H9 (cell line): ENCODE results near the gene TMF1. TPM values are rescaled to one million over a fixed set of nuclear protein-coding genes. Genes with fewer than 3 reads are reported as not detected.

ENCODE experiments used
- DNase-seq: peaks from one replicate; pipeline ENCODE4 v3.0.0-alpha.2; 2017
- H2AFZ ChIP-seq: one replicate; pipeline ENCODE4 v1.6.1; 2013; ENCODE audit warnings: mild to moderate bottlenecking, low read length, control low read depth, moderate library complexity
- H2AK5ac ChIP-seq: 2 replicates; pipeline ENCODE4 v1.6.1; 2013; ENCODE audit warnings: low read length, control low read depth, mixed read lengths; ENCODE audit not compliant: insufficient read length
- H2BK120ac ChIP-seq: one replicate; pipeline ENCODE4 v1.6.1; 2013; ENCODE audit warnings: low read depth, mild to moderate bottlenecking, low read length, control low read depth, inconsistent platforms; ENCODE audit not compliant: poor library complexity, severe bottlenecking
- H2BK12ac ChIP-seq: 2 replicates; pipeline ENCODE4 v1.6.1; 2013; ENCODE audit warnings: low read length, control low read depth, mixed read lengths, low read depth; ENCODE audit not compliant: insufficient read length
- H2BK15ac ChIP-seq: 2 replicates; pipeline ENCODE4 v1.6.1; 2013; ENCODE audit warnings: low read depth, low read length, control low read depth
- H2BK20ac ChIP-seq: one replicate; pipeline ENCODE4 v1.6.1; 2013; ENCODE audit warnings: low read depth, mild to moderate bottlenecking, low read length, control low read depth, inconsistent platforms; ENCODE audit not compliant: poor library complexity, severe bottlenecking
- H2BK5ac ChIP-seq: 2 replicates; pipeline ENCODE4 v1.6.1; 2013; ENCODE audit warnings: low read length, control low read depth, mixed read lengths; ENCODE audit not compliant: insufficient read length
- H3K14ac ChIP-seq: 2 replicates; pipeline ENCODE4 v1.6.1; 2013; ENCODE audit warnings: low read length, control low read depth; ENCODE audit not compliant: insufficient read depth
- H3K18ac ChIP-seq: 2 replicates; pipeline ENCODE4 v1.6.1; 2013; ENCODE audit warnings: low read depth, mild to moderate bottlenecking, mixed read lengths, low read length, control low read depth; ENCODE audit not compliant: insufficient read length
- H3K23ac ChIP-seq: 2 replicates; pipeline ENCODE4 v1.6.1; 2013; ENCODE audit warnings: low read length, control low read depth, mixed read lengths, low read depth; ENCODE audit not compliant: insufficient read length
- H3K23me2 ChIP-seq: 2 replicates; pipeline ENCODE4 v1.6.1; 2013; ENCODE audit warnings: low read depth, mild to moderate bottlenecking, mixed read lengths, low read length, control low read depth; ENCODE audit not compliant: insufficient read length, poor library complexity, severe bottlenecking
- H3K27ac ChIP-seq: 2 replicates; pipeline ENCODE4 v1.5.1; 2013; ENCODE audit warnings: low read length, control low read depth, mixed read lengths, low read depth; ENCODE audit not compliant: insufficient read length
- H3K27me3 ChIP-seq: 2 replicates; pipeline ENCODE4 v1.6.1; 2013; ENCODE audit warnings: low read length, control low read depth, inconsistent platforms; ENCODE audit not compliant: insufficient read depth
- H3K4ac ChIP-seq: 2 replicates; pipeline ENCODE4 v1.6.1; 2013; ENCODE audit warnings: low read depth, mild to moderate bottlenecking, control low read depth, inconsistent platforms, low read length, moderate library complexity
- H3K4me1 ChIP-seq: 2 replicates; pipeline ENCODE4 v1.6.1; 2013; ENCODE audit warnings: low read length, control low read depth, inconsistent platforms; ENCODE audit not compliant: insufficient read depth
- H3K4me2 ChIP-seq: 2 replicates; pipeline ENCODE4 v1.6.1; 2013; ENCODE audit warnings: low read length, control low read depth, mixed read lengths; ENCODE audit not compliant: insufficient read length, insufficient read depth
- H3K56ac ChIP-seq: 2 replicates; pipeline ENCODE4 v1.6.1; 2013; ENCODE audit warnings: low read depth, mild to moderate bottlenecking, mixed read lengths, low read length, control low read depth; ENCODE audit not compliant: insufficient read length
- H3K79me1 ChIP-seq: 2 replicates; pipeline ENCODE4 v1.6.1; 2013; ENCODE audit warnings: low read depth, mild to moderate bottlenecking, moderate library complexity, low read length, control low read depth, inconsistent platforms; ENCODE audit not compliant: insufficient read depth, poor library complexity, severe bottlenecking
- H3K79me2 ChIP-seq: 2 replicates; pipeline ENCODE4 v1.6.1; 2013; ENCODE audit warnings: low read length, control low read depth, inconsistent platforms; ENCODE audit not compliant: insufficient read depth
- H3K9ac ChIP-seq: 2 replicates; pipeline ENCODE4 v1.6.1; 2013; ENCODE audit warnings: low read length, control low read depth, mixed read lengths; ENCODE audit not compliant: insufficient read length; ENCODE audit errors: extremely low read depth
- H3K9me3 ChIP-seq: one replicate; pipeline ENCODE4 v1.6.1; 2013; ENCODE audit warnings: low read depth, low read length, inconsistent platforms; ENCODE audit not compliant: control insufficient read depth
- H3T11ph ChIP-seq: one replicate; pipeline ENCODE4 v1.6.1; 2013; ENCODE audit warnings: mild to moderate bottlenecking, low read length, control low read depth, inconsistent platforms
- H4K20me1 ChIP-seq: one replicate; pipeline ENCODE4 v1.6.1; 2013; ENCODE audit not compliant: control insufficient read depth, insufficient read length, insufficient read depth
- H4K5ac ChIP-seq: 2 replicates; pipeline ENCODE4 v1.6.1; 2013; ENCODE audit warnings: low read depth, mild to moderate bottlenecking, mixed read lengths, low read length, control low read depth; ENCODE audit not compliant: insufficient read length
- H4K8ac ChIP-seq: replicated peaks from 2 replicates; pipeline ENCODE4 v1.6.1; 2013; ENCODE audit warnings: low read length, control low read depth, mixed read lengths, low read depth; ENCODE audit not compliant: insufficient read length
- H4K91ac ChIP-seq: 2 replicates; pipeline ENCODE4 v1.6.1; 2013; ENCODE audit warnings: low read depth, mild to moderate bottlenecking, moderate library complexity, mixed read lengths, low read length, control low read depth; ENCODE audit not compliant: insufficient read length
- H3K27ac Mint-ChIP-seq, 3 experiments: 2 replicates in 2 of 3; 3 replicates in 1 of 3; pipeline ENCODE4 v1.8.0; 2020 to 2021; ENCODE audit warnings: mixed read lengths in 3 of 3, mild to moderate bottlenecking in 1 of 3, moderate library complexity in 1 of 3
- H3K27me3 Mint-ChIP-seq: 2 replicates; pipeline ENCODE4 v1.8.0; 2021; ENCODE audit warnings: low read depth, mild to moderate bottlenecking, moderate library complexity, mixed read lengths
- H3K36me3 Mint-ChIP-seq, 3 experiments: 2 replicates in 2 of 3; 3 replicates in 1 of 3; pipeline ENCODE4 v1.8.0; 2020 to 2021; ENCODE audit warnings: low read depth in 3 of 3, mixed read lengths in 3 of 3; ENCODE audit not compliant: insufficient read depth in 1 of 3
- H3K4me1 Mint-ChIP-seq, 2 experiments: 2 replicates each; pipeline ENCODE4 v1.8.0; 2020; ENCODE audit warnings: mixed read lengths in 2 of 2
- H3K4me3 Mint-ChIP-seq, 2 experiments: 2 replicates in 1 of 2; 3 replicates in 1 of 2; pipeline ENCODE4 v1.8.0; 2020 to 2021; ENCODE audit warnings: mild to moderate bottlenecking in 2 of 2, mixed read lengths in 2 of 2, moderate library complexity in 1 of 2
- H3K9me3 Mint-ChIP-seq, 2 experiments: 2 replicates in 1 of 2; 3 replicates in 1 of 2; pipeline ENCODE4 v1.8.0; 2020; ENCODE audit warnings: mild to moderate bottlenecking in 2 of 2, mixed read lengths in 2 of 2, moderate library complexity in 1 of 2
- WGBS: extraction: QIAGEN DNeasy Blood & Tissue Kit; methylation state at CpG from one replicate; pipeline ENCODE4 v1.1.7; 2013; ENCODE audit warnings: missing lambda C conversion rate, low lambda C conversion rate, mixed read lengths; ENCODE audit not compliant: insufficient read length; ENCODE audit errors: extremely low coverage; 5-methylcytosine and 5-hydroxymethylcytosine counted together
- total RNA-seq: library from RNA; stranded (reverse); gene quantifications from 2 replicates; pipeline ENCODE4 v1.2.1, GENCODE V29; 2021
- TF ChIP-seq, protein P1 (sequence below): fragments of 200-600 bp; sonication (generic); conservative IDR thresholded peaks from 3 replicates; pipeline ENCODE4 v1.8.0; 2021; ENCODE audit warnings: antibody characterized with exemption, mild to moderate bottlenecking

The TMF1 gene
- total RNA-seq, 1 experiment from 2014 or later = 21.9 TPM

- no peak overlapping the region for H3K4me2 ChIP-seq
- H2BK12ac ChIP-seq = no peak overlapping the region
- H3K27ac Mint-ChIP-seq = no peak overlapping the region
- no peak overlapping the region for H3K27ac ChIP-seq
- H2BK5ac ChIP-seq = no peak overlapping the region
- H3K9me3 ChIP-seq = no peaks in the 10 kb centered on the region
- H3K56ac ChIP-seq = no peak overlapping the region
- no peak overlapping the region for H3K4ac ChIP-seq
- no peak overlapping the region for H2BK15ac ChIP-seq
- H3K4me3 Mint-ChIP-seq = no peak overlapping the region
- H3K23ac ChIP-seq = no peak overlapping the region
- no peak overlapping the region for H4K8ac ChIP-seq
- no peak overlapping the region for H3K18ac ChIP-seq
- TF ChIP-seq, protein P1, sequence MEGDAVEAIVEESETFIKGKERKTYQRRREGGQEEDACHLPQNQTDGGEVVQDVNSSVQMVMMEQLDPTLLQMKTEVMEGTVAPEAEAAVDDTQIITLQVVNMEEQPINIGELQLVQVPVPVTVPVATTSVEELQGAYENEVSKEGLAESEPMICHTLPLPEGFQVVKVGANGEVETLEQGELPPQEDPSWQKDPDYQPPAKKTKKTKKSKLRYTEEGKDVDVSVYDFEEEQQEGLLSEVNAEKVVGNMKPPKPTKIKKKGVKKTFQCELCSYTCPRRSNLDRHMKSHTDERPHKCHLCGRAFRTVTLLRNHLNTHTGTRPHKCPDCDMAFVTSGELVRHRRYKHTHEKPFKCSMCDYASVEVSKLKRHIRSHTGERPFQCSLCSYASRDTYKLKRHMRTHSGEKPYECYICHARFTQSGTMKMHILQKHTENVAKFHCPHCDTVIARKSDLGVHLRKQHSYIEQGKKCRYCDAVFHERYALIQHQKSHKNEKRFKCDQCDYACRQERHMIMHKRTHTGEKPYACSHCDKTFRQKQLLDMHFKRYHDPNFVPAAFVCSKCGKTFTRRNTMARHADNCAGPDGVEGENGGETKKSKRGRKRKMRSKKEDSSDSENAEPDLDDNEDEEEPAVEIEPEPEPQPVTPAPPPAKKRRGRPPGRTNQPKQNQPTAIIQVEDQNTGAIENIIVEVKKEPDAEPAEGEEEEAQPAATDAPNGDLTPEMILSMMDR = no peak
- H3K23me2 ChIP-seq = no peaks in the 10 kb centered on the region
- H4K5ac ChIP-seq = no peak overlapping the region
- H3K9me3 Mint-ChIP-seq = no peaks in the 10 kb centered on the region
- H3K9ac ChIP-seq = no peak overlapping the region
- no peaks in the 10 kb centered on the region for H3K27me3 ChIP-seq
- WGBS = no CpG with 5 or more reads among the region's 4 CpGs
- no peak overlapping the region for H4K91ac ChIP-seq
- no peaks in the 10 kb centered on the region for H3K79me1 ChIP-seq
- H2AFZ ChIP-seq = no peak overlapping the region
- no peaks in the 10 kb centered on the region for H3K27me3 Mint-ChIP-seq
- no peaks in the 10 kb centered on the region for H3K79me2 ChIP-seq
- no peak for DNase-seq
- H3K36me3 Mint-ChIP-seq = peaks cover 9 to 28% (median 28%) of the 10 kb centered on the region in 3 experiments; a peak in 6 of 7 replicates
- no peak overlapping the region for H2BK20ac ChIP-seq
- H2AK5ac ChIP-seq = no peak overlapping the region
- H3K4me1 Mint-ChIP-seq = no peaks in the 10 kb centered on the region
- no peaks in the 10 kb centered on the region for H4K20me1 ChIP-seq
- H3K14ac ChIP-seq = no peak overlapping the region
- H3K4me1 ChIP-seq = no peaks in the 10 kb centered on the region
- no peak overlapping the region for H3T11ph ChIP-seq
- H2BK120ac ChIP-seq = no peak overlapping the region
These were observed 14.0 kb upstream of the TMF1 start for GRCh38 chr3:69066121-69066520.
